Dermis microvascular lymphatic vessel endothelial cell (primary cell): ENCODE data around the gene TAF1. TPM values are rescaled to one million over a fixed set of nuclear protein-coding genes. Genes with fewer than 3 reads are reported as not detected.
"Not testable (repeated sequence)": the region's sequence is repeated elsewhere in the genome, so short reads cannot be mapped to it uniquely, and the experiment has no call there.

ENCODE experiments used
- DNase-seq, 2 donors: peaks; one replicate each; pipeline versions ENCODE4 v3.0.0 to v3.0.0-alpha.2; 2010; ENCODE audit warnings: low read depth in 2 of 2
- total RNA-seq: library from RNA; depleted of rRNA; stranded (reverse); fragments of >200 nt; gene quantifications from 2 replicates; pipeline ENCODE4 v1.2.1, GENCODE V29; 2014

The TAF1 gene
- total RNA-seq, 1 donor from 2014 or later: 27.5 TPM

- no peak for DNase-seq
These were observed 54.5 kb downstream of the TAF1 start for GRCh38 chrX:71420686-71421085.

DNA sequence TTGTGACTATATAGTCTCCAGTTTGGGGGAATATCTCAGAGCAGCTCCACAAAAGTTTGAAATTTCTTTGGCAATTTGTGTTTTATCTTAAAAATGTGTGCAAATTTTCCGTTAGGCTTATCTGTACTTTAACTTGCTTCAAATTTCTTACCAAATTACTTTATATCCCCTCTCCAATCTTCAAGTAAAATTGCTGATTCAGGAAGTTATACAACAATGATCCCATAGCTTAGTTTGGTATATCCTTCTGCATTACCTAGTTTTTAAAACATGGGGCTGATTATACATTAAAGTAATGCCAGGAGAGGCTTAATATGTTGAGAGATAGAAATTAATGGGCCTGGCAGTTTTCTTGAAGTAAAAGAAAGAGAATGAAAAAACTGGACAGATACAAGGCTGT, 66.6 kb downstream of the TAF1 start:
- no peak for DNase-seq

DNA sequence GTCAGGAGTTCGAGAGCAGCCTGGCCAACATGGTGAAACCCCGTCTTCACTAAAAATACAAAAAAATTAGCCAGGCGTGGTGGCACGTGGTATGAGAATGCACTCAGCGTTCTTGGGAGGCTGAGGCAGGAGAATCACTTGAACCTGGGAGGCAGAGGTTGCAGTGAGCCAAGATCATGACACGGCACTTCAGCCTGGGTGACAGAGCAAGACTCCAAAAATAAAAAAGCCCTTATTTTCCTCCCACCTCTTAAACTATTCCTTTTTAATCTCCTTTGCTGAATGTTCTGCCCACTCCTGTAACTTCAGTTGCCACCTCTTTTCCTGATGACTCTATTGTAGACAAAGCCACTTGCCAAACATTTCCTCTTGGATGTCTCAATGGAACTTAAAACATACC, 72.6 kb downstream of the TAF1 start:
- no peak for DNase-seq

GRCh38 chrX:71439420-71439819, 73.3 kb downstream of the TAF1 start:
- DNase-seq: no peak

- DNase-seq: no peak
These were observed 73.7 kb downstream of the TAF1 start for GRCh38 chrX:71439896-71440295.

DNA sequence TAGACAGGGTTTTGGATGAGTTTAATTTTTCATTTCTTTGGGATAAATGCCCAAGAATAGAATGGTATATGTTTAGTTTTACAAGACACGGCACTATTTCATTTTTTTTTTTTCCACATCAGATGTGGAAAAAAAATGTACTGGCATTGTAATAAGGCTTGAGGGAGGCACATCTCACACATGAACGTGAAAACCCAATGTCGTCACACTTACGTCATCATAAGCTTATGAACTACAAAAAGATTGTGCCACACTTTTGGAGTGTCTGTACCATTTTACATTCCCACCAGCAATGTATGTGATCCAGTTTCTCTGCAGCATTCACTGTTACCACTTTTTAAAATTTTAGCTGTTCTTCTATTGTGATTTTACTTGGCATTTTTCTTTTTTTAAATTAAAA, 74.2 kb downstream of the TAF1 start:
- DNase-seq: no peak

DNA sequence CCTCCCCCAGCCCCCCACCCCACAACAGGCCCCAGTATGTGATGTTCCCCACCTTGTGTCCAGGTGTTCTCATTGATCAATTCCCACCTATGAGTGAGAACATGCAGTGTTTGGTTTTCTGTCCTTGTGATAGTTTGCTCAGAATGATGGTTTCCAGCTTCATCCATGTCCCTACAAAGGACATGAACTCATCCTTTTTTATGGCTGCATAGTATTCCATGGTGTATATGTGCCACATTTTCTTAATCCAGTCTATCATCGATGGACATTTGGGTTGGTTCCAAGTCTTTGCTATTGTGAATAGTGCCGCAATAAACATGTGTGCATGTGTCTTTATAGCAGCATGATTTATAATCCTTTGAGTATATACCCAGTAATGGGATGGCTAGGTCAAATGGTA, 75.7 kb downstream of the TAF1 start:
- DNase-seq: not testable (repeated sequence)

GRCh38 chrX:71450433-71451106, 84.4 kb downstream of the TAF1 start:
- DNase-seq: no peak

GRCh38 chrX:71451518-71451917, 85.4 kb downstream of the TAF1 start:
- not testable (repeated sequence) for DNase-seq

- DNase-seq: no peak
These were observed 86.9 kb downstream of the TAF1 start for GRCh38 chrX:71453056-71453455.

DNA sequence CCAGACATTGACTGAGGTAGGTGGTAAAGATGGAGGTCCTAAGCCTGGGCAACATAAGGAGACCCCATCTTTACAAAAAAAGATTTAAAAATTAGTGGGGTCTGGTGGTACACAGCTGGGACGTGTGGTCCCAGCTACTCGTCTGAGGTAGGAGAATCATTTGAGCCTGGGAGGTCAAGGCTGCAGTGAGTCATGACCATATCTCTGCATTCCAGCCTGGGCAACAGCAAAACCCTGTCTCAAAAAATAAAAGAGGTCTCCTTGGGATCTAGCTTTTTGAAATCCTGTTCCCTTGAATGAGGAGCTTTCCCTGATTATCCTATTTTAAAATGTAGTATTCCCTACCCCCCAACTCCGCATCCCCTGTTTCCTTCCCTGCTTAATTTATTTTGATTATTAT, 88.1 kb downstream of the TAF1 start:
- no peak for DNase-seq

DNA sequence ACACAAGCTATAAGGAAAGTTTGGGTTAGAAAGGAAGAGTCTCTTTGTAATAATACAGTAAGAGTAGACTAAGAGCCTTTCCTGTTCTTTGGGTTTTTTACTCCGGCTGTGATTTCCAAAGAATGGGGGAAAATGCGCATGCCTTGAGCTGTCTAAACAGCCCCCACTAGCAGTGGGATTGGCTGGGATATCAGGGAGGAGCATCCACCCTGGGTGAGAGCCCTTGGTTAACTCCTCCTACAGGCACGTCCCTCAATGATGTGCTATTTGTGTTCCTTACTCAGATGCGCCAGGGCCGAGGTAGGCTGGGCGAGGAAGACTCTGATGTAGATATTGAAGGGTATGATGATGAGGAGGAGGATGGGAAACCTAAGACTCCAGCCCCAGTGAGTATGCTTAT, 92.7 kb downstream of the TAF1 start:
- no peak for DNase-seq

DNA sequence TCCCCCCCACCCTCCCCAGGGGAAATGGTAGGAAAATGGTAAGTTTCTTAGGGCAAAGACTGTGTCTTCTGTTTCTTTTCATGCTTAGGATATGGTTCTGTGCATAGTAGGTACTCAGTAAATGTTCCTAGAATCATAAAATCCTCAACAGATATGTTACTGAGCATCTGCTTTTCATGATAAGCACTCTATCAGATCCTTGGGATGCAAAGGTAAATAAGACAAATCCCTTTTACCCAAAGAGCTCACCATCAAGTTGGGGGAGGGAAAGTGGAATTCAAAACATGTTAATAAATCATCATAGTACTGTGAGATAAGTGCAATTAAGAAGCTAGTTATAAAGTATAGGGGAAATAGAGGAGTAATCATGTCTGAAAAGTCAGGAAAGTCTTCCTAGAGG, 98.8 kb downstream of the TAF1 start:
- DNase-seq: no peak

DNA sequence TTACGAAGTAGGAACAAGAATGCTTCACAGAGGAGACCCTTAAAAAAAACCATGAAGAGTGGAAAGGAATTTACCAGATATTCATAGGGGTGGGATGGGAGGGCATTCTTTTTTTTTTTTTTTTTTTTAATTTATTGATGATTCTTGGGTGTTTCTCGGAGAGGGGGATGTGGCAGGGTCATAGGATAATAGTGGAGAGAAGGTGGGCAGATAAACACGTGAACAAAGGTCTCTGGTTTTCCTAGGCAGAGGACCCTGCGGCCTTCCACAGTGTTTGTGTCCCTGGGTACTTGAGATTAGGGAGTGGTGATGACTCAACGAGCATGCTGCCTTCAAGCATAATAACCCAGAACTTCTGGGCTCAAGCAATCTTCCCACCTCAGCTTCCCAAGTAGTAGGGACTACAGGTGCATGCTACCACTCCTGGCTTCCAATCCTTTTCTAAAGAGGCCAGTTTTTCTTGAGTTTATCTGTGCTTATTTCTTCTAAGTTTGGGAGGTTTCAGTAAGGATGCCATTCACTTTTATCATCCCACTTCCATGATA, 100.9 kb downstream of the TAF1 start:
- DNase-seq: no peak

- DNase-seq: no peak
These were observed 109.8 kb downstream of the TAF1 start for GRCh38 chrX:71475785-71476540.

GRCh38 chrX:71482228-71482958, 116.2 kb downstream of the TAF1 start:
- no peak for DNase-seq

DNA sequence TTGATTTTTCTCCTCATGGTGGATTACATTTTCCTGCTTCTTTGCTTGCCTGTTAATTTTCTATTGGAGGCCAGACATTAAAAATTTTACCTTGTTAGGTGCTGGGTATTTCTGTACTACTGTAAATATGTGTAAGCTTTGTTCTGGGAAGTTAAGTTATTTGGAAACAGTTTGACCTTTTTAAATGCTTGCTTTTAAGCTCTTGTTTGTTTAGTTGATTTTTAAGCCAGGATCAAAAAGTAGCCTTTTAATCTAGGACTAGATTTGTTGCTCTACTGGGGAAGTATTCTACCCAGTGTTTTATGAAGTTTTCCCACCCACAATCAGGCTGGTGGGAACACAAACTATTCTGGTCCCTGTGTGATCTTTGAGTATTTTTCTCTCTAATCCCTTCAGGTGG, 121.7 kb downstream of the TAF1 start:
- DNase-seq: no peak

- DNase-seq: no peak
These were observed 123.4 kb downstream of the TAF1 start for GRCh38 chrX:71489540-71489939.

DNA sequence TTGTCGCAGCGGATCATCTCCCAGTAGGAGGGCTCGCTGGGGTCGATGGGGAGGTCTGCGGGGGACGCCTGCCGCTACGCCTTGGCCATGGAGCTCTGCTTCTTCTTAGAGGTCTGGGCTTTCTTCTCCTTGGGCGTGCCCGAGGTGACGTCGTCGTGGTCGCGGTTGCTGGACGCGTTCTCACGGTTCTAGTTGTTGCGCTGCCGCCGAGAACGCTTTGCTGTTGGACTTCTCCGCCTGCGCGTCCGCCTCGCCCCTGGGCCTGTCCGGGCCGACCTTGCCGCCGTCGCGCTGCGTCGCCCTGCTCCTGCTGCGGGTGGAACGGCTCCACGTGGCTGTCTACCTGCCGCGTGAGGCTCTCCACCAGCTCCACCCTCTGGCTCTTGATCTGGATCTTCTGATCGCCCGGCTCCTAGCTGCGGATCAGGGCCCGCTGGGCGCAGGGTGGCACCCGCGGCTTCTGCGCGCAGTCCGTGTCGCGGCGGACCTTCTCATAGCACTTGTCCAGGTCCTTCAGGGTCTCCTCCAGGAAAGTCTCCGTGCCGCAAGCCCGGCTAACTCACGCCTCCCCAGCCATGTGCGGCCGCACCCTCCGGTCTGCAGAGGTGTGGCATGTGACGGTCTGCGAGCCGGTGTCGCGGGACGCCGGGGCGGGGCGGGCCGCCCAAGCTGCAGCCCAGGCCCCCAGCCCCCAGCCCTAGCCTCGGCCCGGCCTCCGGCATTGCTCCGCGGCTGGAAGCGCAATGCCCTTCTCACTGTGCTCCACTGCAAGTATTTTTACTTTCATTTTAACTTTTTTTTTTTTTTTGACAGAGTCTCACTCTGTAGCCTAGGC, 126.3 kb downstream of the TAF1 start:
- DNase-seq: peak in 1 of 2 donors; percentile 43

DNA sequence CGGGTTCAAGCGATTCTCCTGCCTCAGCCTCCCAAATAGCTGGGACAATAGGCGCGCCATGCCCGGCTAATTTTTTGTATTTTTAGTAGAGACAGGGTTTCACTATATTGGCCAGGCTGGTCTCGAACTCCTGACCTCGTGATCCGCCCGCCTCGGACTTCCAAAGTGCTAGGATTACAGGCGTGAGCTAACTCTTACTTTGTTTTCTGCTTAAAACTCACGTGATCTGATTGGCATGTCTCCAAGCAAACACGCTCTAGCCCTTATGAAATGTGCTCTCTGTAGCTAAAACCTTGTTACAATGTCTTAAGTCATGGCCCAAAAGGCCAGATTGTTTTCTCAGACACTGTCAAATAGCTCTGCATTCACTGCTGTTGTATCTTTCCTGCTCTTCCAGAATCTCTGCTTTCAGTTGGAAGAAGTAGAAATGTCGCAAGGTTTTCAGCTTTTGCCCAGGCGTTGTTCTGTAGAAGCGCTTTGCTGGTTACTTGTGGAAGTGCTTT, 127.0 kb downstream of the TAF1 start:
- no peak for DNase-seq

DNA sequence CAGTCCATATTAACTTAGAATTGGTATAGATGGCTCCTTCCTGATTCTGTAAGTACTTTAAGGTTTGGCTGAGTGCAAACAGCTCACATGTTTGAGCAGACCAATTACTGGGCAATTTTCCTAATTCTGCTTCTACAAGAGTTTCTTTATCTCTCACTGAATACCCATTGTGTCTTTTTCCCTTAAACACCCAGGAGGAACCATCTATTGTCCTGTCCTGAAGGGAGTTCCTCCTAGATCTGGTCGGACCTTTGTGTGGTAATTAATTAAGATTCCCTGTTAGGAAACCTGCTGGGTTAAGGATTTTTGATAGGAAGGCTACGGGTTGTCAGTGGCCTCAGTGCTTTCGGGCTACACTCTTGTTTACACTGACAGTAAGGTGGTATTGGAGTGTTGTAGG, 129.8 kb downstream of the TAF1 start:
- not testable (repeated sequence) for DNase-seq
